AG08395 (cell line): ENCODE results near the gene WDR27.
"Not testable (repeated sequence)": the region's sequence is repeated elsewhere in the genome, so short reads cannot be mapped to it uniquely, and the experiment has no call there.

Source experiments
- DNase-seq: peaks from one replicate; pipeline ENCODE4 v3.0.0; 2012; ENCODE audit warnings: mixed read lengths, low spot score

WDR27 gene

DNA sequence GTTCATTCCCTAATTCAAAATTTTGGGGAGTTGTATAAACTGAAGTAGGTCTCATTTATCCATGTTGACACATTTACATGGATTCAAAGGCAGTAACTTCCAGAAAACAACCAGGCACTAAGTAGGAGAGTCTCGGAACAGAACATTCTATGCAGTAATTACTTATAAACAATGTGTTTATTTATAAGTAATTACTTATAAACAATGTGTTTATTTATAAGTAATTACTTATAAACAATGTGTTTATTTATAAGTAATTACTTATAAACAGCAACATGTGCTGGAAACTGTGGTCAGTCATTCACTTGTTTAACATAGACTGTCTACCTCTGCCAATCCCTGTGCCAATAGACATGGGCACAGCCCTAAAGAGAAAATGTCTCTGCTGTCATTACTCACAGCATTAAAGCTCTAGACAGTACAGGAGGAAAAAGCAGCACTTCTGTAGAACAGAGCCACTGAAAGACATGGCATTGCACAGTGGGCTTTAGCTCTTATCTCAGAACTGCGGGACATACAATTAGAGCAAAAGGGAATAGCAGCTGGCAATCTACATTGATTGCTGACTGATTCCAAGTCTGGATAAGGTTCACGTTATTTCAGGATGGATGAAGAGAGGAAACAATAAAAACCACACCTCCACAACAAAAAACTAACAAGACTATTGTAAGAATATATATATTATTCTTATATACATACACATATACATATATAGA, 188.2 kb downstream of the WDR27 start:
- DNase-seq, result no peak

DNA sequence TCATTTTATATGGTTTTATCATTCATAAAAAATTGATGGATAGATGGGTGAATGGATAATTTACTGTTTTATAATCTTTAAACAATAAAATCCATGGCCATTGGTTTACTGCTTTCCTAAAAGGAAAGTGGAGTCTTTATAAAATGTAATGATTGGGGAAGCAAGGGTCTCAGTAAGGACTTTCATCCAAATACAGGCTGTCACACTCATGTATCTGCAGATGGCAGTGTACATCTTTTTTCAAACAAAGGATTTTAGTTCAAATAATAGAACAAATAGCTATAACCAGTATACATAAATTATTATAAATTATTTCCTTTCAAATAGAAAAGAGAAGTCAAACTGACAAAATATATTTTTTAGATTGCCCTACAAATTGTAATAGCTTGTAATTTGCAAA, 190.0 kb downstream of the WDR27 start:
- not testable (repeated sequence) for DNase-seq

DNA sequence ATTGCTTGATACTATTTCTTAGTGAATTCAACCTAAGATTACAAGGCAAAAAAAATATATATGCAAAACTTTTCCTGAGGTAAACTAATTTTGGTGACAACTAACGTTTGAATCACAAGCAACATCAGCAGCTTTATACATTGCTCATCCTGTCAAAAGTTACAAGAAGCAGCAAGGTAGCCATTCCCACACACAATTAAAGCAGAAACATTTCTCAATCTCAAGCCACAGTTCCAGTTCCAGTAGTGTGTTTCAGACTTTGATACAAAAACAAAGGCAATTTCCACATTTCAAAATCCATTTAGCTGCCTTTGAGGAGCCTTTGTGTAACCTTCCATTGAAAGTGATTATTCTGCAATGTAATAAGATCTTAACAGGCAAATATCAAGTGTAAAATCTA, 191.0 kb downstream of the WDR27 start:
- no peak for DNase-seq

DNA sequence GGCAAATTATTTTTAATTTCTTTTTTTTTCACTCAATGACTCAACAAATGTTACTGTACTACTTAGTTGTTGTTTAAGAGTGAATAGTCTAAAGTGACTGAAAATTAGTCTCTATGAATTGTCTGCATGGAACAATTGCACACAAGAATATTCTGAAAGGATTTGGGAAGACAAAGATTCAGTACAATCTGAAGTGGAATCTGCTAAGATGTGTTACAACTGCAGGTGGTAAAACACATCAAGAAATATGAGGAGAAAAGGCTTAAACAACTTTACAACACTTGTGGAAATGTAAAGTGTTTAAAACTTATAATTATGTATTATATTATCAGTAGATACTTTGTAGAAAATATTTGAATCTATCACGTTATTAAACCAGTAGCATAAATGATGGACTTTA, 193.4 kb downstream of the WDR27 start:
- DNase-seq, result no peak

DNA sequence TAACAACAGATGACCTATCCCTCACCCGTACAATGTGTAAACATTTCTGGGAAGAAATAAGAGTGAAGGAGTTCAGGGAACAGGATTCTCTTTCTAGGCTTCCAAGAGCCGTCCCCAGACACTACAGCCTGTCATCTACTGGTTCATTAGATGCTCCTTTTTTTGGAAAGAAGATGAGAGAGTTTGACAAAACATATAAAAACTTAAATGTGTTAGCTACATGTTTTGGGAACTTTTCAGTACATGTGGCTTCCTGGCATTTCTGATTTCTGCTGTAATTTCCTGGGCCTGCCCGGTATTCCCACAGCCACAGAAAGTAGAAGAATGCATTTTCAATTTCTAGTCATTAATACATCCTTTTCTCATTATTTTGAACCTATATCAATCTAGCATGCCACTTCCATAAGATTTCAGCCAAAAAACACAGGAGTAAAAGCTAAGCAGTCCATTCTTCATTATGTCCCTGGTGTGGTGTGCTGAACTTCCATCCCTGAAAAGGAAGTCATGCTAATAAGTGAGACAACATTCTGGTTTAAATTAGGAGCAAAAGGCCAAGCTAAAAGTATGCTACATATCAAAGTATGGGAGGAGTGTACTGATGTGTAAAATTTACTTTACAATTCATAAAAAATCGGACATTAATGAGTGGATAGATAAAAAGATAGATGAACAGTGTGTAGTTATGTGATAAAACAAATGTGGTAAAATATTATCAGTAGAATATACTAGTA, 198.2 kb downstream of the WDR27 start:
- DNase-seq, result peak; percentile 12

DNA sequence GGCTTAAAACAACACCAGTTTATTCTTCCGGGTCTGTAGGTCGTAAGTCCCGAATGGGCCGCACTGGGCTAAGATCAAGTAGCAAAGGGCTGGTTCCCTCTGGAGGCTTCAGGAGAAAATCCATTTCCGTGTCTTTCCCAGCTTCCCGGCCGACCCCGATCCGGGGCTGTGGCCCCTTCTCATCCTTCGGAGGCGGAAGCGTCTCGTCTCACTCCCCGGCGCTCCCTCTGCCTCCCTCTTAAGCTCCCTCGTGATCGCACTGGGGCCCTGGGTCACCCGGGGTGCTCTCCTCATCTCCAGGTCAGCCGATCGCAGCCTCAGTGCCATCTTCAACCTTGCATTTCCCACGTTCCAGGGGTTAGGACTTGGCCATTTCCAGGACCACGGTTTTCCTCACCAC, 199.4 kb downstream of the WDR27 start:
- no peak for DNase-seq

DNA sequence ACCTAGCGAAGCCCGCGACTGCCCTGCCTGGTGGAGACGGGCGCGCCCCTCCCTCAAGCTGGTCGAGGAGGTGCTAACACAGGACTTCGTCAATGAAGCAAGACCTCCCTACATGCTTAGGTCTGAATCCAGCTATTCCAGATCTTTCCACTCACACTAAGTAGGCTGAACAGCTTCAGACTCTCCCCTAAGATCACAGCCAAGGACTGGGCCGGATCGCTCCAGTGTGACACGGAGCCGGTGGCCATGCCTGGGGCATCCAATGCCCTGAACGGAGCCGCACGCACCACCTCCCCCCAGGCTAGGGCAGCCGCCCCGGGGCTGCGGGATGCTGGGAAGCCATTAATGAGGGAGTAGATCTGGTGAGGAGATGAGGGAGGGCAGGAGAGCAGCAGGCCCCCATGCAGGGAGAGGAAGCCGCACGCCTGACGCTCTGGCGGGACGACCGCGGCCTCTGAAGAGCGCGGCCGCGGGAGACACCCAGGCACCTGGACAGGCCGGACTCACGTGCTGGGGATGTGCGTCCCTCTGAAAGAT, 200.0 kb downstream of the WDR27 start:
- no peak for DNase-seq

DNA sequence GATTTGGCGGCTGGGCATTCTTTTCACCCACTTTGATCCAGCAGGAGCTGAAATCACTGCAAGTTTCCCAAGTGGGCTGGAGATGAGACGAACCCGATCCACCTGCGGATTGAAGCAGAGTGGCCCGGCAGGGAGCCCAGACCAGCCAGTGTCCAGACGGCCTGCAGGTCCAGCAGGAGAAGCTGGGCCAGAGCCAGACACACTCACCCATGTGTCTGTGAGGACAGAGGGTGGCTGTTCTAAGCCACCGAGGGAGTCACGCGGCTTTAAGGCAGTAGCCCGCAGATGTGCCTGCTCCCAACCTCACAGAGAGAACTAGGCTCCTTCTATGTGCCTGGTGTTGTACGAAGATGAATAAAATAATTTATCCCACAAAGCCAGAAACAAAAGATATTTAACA, 200.7 kb downstream of the WDR27 start:
- DNase-seq, result no peak

DNA sequence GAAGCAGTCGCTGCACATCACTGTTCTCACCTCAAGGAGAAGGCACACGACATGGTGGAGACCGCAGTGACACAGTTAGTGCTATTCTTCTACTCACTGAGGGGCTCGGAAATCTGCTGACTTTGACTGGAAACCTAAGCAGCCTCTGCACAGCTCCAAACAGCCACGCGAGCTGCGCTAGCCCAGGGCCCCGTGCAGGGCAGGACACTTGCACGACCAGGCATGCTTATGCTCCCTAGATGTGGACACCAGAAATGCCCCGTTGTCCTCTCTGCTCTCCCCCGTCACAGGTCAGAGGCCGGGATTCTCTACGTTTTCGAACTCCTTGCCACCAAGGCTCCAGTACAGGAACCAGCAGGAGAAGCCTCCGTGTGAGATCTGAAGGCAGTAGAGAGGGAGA, 201.1 kb downstream of the WDR27 start:
- DNase-seq, result no peak

DNA sequence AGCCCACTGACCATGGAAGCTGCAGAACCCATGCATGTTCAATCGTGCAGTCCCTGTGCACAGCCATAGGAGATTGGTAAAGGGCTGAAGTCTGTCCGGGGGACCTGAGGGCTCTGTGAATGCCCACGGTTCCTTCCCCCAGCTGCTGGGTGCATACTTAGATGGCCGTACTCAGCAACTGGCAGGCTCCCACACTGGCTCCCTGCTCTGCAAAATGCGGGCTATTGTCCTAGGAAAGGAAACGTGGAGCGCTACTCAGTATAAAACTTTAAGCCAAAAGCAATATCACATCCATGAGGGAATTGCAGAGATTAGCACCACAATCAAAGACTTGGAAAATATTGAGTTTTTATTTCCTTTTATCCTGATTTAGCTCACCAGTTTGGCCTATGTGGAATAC, 202.0 kb downstream of the WDR27 start:
- DNase-seq, result no peak

DNA sequence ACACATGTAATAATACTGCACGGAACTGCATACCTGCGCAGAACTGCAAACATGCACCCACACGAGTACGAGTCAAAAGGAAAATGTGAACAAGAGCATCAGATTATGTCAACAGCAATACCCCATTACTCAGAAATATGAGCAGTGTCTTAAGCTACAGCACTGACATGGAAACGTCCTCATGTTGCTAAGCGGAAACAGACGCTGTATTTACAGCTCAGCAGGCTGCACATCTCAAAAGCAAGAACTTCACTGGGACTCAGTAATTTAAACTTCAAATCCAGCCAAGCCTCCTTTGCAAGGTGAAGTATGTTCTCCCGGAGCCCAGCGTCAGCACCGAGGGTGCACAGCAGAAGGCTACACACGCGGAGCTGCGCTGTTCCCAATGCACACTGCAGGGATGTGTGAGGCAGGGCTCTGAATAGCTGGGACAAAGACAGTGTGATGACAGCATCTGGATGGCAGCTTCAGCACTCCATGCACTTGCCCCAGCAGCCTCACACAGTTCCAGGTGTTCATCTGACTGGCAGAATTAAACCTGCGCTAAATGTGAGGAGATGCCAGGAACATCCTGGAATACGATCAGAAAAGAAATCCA, 202.8 kb downstream of the WDR27 start:
- peak; percentile 24 for DNase-seq

DNA sequence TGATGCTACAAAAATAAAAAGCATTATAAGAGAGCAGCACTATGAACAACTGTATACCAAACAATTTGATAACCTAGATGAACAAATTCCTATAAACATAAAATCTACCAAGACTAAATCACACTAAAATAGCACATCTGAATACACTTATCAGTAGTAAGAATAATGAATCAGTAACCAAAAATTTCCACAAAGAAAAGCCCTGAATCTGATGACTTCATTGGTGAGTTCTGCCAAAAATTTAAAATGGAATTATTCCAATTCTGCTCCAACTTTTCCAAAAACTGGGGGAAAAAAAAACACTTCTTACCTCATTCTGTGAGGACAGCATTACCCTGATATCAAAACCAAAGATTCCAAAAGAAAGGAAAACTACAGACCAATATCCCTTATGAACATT, 206.2 kb downstream of the WDR27 start:
- DNase-seq, result peak; percentile 53

DNA sequence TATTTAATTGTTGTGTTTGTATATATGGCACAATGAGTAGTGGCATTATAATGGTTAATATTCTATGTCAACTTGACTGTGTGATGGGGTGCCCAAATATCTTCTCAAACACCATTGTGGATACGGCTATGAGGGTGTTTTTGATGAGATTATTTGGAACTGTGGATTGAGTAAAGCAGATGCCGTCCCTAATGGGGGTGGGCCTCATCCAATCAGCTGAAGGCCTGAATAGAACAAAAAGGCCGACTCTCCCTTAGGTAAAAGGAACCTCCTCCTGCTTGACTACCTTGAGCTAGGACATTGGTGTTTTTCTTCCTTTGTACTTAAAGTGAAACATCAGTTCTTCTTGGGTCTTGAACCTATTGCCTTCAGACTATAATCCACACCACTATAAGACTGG, 207.8 kb downstream of the WDR27 start:
- DNase-seq, result no peak

DNA sequence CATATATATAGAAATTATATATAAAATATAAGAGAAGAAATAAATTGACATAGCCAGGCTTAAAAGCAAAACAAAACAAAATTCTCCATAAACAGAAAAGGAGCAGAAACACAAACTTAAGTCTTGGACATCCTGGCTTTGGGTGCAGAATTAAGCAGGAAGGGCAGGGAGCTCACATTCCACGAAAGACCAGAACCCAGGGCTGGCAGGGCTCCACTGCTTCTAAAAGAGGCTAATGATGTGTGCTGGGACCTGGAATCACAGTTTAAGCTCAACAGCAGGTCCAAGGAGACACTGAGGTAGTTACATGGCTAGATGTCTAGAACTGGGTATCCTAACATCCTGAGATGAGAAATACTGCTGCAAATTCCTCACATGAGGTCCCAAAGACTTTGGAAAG, 210.3 kb downstream of the WDR27 start:
- DNase-seq, result no peak

DNA sequence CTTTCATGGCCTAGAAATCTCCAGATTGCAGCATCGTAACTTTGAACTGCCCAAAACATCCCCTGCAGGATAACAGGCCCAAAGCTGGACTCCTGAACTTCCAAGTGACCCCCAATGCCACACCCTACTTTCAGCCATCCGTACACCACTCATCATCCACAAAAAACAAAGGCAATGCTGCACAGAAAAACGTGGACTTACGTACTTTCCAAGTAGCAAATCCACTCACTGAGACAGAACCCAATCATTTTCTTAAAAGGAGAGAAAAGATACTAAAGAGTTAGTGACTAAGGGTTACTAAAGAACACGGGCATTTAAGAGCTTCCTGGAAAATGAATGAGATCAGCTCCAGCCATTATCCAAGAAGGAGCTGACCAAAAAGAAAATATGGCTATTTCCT, 211.0 kb downstream of the WDR27 start:
- peak; percentile 41 for DNase-seq

DNA sequence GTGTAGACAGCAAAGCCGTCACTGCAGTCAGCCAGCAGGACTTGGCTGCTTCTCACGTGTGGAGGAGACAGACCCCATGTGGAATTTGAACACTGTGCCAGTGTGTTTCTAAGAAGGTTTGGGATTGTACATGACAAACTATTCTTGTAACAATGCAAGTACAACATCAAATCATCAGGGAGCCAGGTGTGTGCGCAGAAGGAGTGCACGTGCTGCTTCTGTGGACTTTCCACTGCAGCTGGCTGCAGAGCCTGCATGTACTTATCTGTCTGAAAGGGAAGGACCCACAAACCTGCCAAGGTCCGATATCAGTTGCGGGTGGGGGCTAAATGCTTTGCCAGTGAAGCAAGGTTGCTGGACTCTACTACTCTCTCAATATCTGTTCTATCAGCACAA, 211.6 kb downstream of the WDR27 start:
- DNase-seq, result no peak

DNA sequence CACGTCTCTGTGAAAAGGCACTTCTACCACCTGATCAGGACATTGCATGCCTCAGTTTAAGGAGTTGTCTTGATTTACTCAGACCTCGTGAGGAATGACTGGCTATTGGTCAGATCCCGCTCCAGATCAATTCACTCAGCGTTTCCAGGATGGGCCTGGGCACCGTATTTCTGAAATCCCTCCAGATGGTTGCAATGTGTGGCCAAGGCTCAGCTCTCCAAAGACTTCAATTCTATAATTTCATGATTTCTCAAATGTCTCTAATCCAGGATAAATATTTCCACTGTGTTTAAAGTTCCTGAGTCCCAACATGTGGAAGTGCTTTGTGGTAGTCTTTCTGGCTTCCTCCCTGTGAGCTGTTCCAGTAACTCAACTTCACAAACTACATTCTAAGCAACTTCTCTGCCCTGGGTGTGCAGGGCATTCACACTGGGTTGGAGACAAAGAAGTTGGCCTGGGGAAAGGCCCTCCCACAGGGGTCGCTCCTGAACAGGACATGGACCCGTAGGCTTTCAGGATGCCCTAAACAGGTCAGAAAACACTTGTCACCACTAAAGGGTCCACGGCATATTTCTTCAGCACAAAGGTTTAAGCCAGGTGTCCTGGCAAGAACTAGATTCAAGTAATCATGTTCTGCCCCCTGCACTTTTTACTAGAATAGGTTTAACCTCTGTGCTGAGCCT, 212.1 kb downstream of the WDR27 start:
- DNase-seq, result peak; percentile 59

DNA sequence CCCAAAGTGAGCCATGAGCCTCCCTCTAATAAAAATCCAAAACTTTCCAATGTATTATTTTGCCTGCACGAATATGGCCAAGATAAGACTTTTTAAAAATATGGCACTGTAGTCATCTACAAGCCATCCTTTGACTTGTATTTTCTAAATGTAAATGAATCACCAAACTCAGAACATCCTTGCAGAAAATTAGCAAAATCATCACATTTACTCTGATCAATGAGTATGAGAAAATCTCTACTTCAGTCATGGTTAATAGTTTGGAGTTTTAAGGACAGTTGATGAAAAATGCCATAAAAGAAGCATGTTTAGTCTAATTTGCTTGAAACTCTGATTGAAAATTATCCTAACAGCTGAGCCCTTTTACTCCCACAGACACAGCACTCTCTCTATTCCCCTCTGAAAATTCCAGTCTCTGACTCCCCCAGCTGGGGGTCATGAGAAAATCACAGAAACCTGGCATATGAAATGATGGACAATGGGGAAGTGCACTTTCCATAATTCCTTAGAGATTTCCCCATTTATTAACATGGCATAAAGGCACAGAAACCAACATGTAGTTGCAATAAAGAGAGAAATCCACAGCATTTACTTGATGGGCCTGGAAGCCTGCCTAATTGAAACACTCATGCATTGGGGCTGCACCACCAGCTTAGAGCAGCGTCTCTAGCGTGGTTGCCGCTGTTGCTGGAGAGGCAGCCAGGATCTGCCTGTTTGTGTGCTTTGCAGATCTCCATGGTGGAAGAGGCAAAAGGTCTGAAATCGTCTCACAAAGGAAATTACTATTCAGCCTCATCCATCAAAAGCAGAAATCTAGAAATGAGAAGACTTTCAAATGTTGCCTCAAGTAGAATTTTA, 214.0 kb downstream of the WDR27 start:
- peak; percentile 30 for DNase-seq

DNA sequence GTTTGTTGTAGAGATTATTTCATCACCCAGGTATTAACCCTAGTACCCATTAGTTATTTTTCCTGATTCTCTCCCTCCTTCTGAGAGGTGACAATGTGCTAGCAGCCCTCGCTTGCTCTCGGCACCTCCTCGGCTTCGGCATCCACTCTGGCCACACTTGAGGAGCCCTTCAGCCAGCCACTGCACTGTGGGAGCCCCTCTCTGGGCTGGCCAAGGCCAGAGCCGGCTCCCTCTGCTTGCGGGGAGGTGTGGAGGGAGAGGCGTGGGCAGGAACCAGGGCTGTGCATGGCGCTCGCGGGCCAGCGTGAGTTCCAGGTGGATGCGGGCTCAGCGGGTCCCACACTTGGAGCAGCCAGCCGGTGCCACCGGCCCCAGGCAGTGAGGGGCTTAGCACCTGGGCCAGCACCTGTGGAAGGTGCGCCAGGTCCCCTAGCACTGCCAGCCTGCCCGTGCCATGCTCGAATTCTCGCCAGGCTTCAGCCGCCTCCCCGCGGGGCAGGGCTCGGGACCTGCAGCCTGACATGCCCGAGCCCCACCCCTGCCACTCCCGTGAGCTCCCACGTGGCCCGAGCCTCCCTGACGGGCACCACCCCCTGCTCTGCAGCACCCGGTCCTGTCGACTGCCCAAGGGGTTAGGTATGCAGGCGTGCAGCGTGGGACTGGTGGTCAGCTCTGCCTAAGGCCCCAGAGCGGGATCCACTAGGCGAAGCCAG, 221.9 kb downstream of the WDR27 start:
- DNase-seq, result no peak

DNA sequence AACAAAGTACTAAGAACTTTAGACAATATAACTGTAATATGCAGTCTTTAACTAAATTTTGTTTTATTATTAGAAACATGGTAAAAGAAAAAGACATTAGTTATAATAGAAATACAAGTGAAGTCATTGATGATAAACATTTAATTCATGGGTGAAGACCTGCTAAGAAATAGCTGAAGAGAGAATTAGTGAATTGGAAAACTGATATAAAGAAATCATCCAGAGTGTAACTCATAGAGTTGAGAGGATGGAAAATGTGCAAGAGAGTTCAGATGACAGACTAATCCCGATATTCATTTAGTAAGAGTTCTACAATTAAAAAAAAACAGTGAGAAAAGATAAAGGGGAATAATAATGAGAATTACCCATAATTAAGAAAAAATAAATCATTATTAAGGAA, 227.5 kb downstream of the WDR27 start:
- DNase-seq, result no peak

DNA sequence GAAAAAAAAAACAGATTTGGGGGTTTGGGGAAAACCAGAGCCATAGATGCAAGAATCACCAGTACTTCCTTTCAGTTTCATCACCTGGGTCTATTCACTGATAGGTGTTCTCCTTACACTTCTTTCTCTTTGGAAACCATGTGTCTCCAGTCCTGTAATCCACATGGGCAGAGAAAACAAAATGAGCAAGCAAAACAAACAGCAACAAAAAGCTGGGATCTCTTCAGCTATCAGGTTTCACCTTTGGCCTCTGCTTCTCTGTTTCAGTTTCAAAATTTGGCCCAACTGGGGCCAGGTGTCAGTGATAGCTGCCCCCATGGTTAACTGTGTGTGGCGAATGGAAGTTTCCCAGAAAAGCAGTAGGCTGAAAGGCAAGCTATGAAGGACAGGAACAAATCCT, 228.2 kb downstream of the WDR27 start:
- no peak for DNase-seq
